GM18951 (cell line): Measurements from ENCODE around the gene DCK.
"Not testable (repeated sequence)": the region's sequence is repeated elsewhere in the genome, so short reads cannot be mapped to it uniquely, and the experiment has no call there.

Experiments
- POLR2A ChIP-seq: IDR thresholded peaks from 4 replicates; pipeline ENCODE4 v1.6.1; 2011; ENCODE audit warnings: mild to moderate bottlenecking; ENCODE audit not compliant: insufficient read length, insufficient read depth; ENCODE audit errors: extremely low read depth
- in situ Hi-C: fragments of 300-500 bp; cut with MboI; formaldehyde crosslinking; loops from one replicate; pipeline ENCODE4 v1.12.0; 2022; ENCODE audit warnings: low sequenced_read_pairs, mixed read lengths, inconsistent platforms; ENCODE audit not compliant: unreplicated experiment

Gene DCK

GRCh38 chr4:71009890-71010588 is 16.6 kb downstream of the DCK start:
- TF ChIP-seq POLR2A = no peak
- in situ Hi-C loops = no loop called here

- TF ChIP-seq POLR2A = no peak
- in situ Hi-C loops = no loop called here
Observed at GRCh38 chr4:71011451-71011850, 18.0 kb downstream of the DCK start.

GRCh38 chr4:71017391-71017790 is 23.9 kb downstream of the DCK start:
- in situ Hi-C loops = not testable (repeated sequence)

GRCh38 chr4:71020611-71021010 is 27.2 kb downstream of the DCK start:
- TF ChIP-seq POLR2A = no peak
- in situ Hi-C loops = no loop called here

DNA sequence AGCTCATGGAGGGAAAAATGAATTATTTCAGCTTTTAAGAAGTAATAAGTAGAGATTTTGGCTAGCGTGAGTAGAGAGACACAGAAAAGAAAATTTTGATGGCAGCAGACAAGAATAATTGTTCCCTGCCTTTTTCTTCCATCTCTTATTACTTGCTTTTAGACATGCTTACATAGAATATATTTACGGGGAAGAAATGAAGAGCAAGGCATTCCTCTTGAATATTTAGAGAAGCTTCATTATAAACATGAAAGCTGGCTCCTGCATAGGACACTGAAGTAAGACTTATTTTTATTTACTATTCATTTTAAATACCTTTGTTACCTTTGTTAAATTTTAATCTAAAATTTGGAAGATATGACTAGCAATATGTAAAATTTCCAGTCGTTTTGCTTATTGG is 32.2 kb downstream of the DCK start:
- in situ Hi-C loops = no loop called here
- no peak for TF ChIP-seq POLR2A

DNA sequence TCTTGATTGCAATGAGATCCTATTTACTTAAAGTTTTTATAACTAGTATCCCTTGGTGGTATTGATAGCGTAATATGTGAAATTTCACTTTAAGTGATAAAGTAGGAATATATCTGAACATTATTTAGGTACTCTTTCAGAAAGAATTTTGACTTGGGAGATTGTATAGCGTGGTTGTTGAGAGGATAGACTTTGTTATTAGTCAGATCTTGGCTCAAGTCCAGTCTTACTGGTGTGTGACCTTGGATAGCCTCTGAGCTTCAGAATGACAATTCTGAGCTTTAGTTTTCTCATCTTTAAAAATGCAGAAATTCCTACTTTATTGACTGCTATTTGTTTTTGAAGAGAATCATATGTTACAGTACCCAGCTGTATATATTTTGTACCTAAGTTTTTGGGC is 32.6 kb downstream of the DCK start:
- no peak for TF ChIP-seq POLR2A
- in situ Hi-C loops = no loop called here

GRCh38 chr4:71027611-71028010 is 34.2 kb downstream of the DCK start:
- in situ Hi-C loops = no loop called here

GRCh38 chr4:71029504-71029903 is 36.1 kb downstream of the DCK start:
- in situ Hi-C loops = no loop called here
- no peak for TF ChIP-seq POLR2A

More at GRCh38 chr4:71027611-71028010, 34.2 kb downstream of the DCK start:
- TF ChIP-seq POLR2A = no peak

GRCh38 chr4:71032106-71032505 is 38.7 kb downstream of the DCK start:
- in situ Hi-C loops = not testable (repeated sequence)

DNA sequence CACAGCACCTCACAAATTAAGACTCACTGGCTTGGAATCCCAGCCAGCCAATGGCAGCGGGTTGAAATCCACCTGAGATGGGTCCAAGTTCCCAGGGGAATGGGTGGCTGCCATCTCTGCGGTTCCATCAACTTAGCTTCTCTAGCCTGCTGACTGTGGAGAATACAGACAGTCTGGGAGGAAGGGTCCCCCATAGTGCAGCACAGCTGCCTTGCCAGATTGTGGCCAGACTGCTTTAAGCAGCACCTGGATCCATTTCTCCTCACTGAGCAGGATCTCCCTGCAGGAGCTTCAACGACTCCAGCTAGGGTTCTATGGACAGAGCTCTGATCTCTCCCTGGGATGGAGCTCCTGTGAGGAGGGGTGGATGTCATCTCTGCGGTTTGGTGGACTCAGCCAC is 51.8 kb downstream of the DCK start:
- in situ Hi-C loops = no loop called here

DNA sequence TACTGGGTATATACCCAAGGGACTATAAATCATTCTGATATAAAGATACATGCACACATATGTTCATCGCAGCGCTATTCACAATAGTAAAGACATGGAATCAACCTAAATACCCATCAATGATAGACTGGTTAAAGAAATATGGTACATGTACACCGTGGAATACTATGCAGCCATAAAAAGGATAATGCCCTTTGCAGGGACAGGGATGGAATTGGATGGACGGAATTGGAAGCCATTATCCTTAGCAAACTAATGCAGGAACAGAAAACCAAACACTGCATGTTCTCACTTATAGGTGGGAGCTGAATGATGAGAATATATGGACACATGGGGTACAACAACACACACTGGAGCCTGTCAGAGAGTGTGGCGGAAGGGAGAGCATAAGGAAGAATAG is 55.9 kb downstream of the DCK start:
- TF ChIP-seq POLR2A = no peak
- in situ Hi-C loops = no loop called here

More for the DNA sequence above, 51.8 kb downstream of the DCK start:
- no peak for TF ChIP-seq POLR2A

- TF ChIP-seq POLR2A = no peak
- in situ Hi-C loops = no loop called here
Observed at GRCh38 chr4:71050809-71051208, 57.4 kb downstream of the DCK start.

- TF ChIP-seq POLR2A = no peak
- in situ Hi-C loops = no loop called here
Observed at GRCh38 chr4:71052034-71052433, 58.6 kb downstream of the DCK start.

GRCh38 chr4:71052716-71053115 is 59.3 kb downstream of the DCK start:
- TF ChIP-seq POLR2A = no peak
- in situ Hi-C loops = no loop called here

DNA sequence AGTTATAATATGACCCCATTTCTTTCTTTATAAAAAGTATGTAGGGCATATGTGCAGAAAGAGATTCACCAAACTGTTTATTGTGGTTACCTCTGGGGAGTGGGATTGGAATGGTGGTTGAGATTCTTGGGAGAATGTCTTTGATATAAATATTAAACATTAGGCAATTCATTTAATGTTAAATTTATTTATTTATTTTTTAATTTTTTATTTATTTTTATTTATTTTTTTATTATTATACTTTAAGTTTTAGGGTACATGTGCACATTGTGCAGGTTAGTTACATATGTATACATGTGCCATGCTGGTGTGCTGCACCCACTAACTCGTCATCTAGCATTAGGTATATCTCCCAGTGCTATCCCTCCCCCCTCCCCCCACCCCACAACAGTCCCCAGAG is 60.2 kb downstream of the DCK start:
- in situ Hi-C loops = not testable (repeated sequence)

GRCh38 chr4:71059573-71059972 is 66.1 kb downstream of the DCK start:
- in situ Hi-C loops = not testable (repeated sequence)
